SK-N-SH (cell line): ENCODE results near the gene EIF4H.

Experiments
- CTCF ChIP-seq: fragments of 200-600 bp; sonication (generic); IDR thresholded peaks from 2 replicates; pipeline ENCODE4 v1.6.1; 2017; ENCODE audit warnings: antibody characterized with exemption, mild to moderate bottlenecking, moderate library complexity
- FOXM1 ChIP-seq: IDR thresholded peaks from 2 replicates; pipeline ENCODE4 v1.4.0; 2012; ENCODE audit warnings: low read depth, mild to moderate bottlenecking
- MAX ChIP-seq: IDR thresholded peaks from 2 replicates; pipeline ENCODE4 v1.4.0; 2012; ENCODE audit warnings: low read depth
- PBX3 ChIP-seq: IDR thresholded peaks from 2 replicates; pipeline ENCODE4; 2012
- REST ChIP-seq: IDR thresholded peaks from 2 replicates; pipeline ENCODE4 v1.6.1; 2012; ENCODE audit warnings: mild to moderate bottlenecking, low read depth, low read length, moderate library complexity
- SIN3A ChIP-seq: IDR thresholded peaks from 2 replicates; pipeline ENCODE4 v1.6.1; 2012; ENCODE audit warnings: low read depth, mild to moderate bottlenecking, low read length, moderate library complexity, borderline replicate concordance
- SMC3 ChIP-seq: IDR thresholded peaks from 2 replicates; pipeline ENCODE4 v1.6.1; 2012; ENCODE audit warnings: low read depth, low read length, improper control_type of control experiment
- TAF1 ChIP-seq: IDR thresholded peaks from 2 replicates; pipeline ENCODE4 v1.6.1; 2012; ENCODE audit warnings: low read depth, mild to moderate bottlenecking, low read length, moderate library complexity, borderline replicate concordance

GRCh38 chr7:74194686-74195085 is 20.5 kb downstream of the EIF4H start:
- no peak for TF ChIP-seq CTCF
- TF ChIP-seq REST = no peak
- no peak for TF ChIP-seq MAX
- no peak for TF ChIP-seq TAF1
- no peak for TF ChIP-seq SIN3A
- no peak for TF ChIP-seq PBX3
- no peak for TF ChIP-seq FOXM1
- TF ChIP-seq SMC3 = no peak
